ENCODE data around the gene NT5DC3.

GRCh38 chr12:103868215-103868614, 27.2 kb upstream of the NT5DC3 start:
- TF ChIP-seq CTCF (IDR thresholded peaks at IDR 0.05) (no peak), POLR2AphosphoS5 (IDR thresholded peaks at IDR 0.05) (no peak), POLR2A (IDR thresholded peaks at IDR 0.05) (no peak)

Data from breast epithelium (tissue), 3 donors.